ENCODE data around the gene CCR4.

DNA sequence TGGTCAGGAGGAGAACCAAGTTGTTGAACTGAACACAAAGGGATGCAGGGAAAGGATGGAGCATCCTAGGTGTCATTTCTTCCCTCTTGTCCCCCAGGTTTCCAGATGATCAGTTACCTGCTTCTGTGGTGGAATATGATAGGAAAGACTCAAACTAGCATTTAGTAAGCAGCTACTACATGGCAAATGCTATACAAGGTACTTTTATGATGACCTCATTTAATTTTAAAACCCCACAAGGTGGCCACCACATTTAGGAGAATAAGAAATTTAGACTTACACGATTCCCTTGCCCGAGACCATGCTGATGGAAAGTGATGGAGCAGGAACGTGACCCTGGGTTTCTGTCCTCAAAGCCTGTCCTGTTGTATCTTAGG lies 40.9 kb downstream of the CCR4 start:
- TF ChIP-seq JUND (IDR thresholded peaks at IDR 0.05; ENCODE audit: low read length), result no peak
- TF ChIP-seq, protein P1, sequence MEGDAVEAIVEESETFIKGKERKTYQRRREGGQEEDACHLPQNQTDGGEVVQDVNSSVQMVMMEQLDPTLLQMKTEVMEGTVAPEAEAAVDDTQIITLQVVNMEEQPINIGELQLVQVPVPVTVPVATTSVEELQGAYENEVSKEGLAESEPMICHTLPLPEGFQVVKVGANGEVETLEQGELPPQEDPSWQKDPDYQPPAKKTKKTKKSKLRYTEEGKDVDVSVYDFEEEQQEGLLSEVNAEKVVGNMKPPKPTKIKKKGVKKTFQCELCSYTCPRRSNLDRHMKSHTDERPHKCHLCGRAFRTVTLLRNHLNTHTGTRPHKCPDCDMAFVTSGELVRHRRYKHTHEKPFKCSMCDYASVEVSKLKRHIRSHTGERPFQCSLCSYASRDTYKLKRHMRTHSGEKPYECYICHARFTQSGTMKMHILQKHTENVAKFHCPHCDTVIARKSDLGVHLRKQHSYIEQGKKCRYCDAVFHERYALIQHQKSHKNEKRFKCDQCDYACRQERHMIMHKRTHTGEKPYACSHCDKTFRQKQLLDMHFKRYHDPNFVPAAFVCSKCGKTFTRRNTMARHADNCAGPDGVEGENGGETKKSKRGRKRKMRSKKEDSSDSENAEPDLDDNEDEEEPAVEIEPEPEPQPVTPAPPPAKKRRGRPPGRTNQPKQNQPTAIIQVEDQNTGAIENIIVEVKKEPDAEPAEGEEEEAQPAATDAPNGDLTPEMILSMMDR (IDR thresholded peaks at IDR 0.05; ENCODE audit: control extremely low read depth in 1 of 3, insufficient read depth in 1 of 3, low read depth in 1 of 3, low read length in 3 of 3), result no peak
- no peak for TF ChIP-seq KDM5A (IDR thresholded peaks at IDR 0.05; ENCODE audit: low read length)
- TF ChIP-seq EZH2 (IDR thresholded peaks at IDR 0.05; ENCODE audit: low read depth, low read length, severe bottlenecking), result no peak
- TF ChIP-seq NANOG (IDR thresholded peaks at IDR 0.05; ENCODE audit: insufficient read depth, low read depth, low read length, poor library complexity, severe bottlenecking), result no peak
- TF ChIP-seq EP300 (IDR thresholded peaks at IDR 0.05; ENCODE audit: borderline replicate concordance in 1 of 2, low read depth in 2 of 2, low read length in 2 of 2), result no peak
- no peak for TF ChIP-seq FOSL1 (IDR thresholded peaks at IDR 0.05; ENCODE audit: insufficient read depth, low read depth, low read length)
- TF ChIP-seq RFX5 (IDR thresholded peaks at IDR 0.05; ENCODE audit: borderline replicate concordance, low read depth, low read length), result no peak
- no peak for TF ChIP-seq PHF8 (conservative IDR thresholded peaks at IDR 0.05; ENCODE audit: low read depth, low read length)
- no peak for TF ChIP-seq POLR2A (IDR thresholded peaks at IDR 0.05; ENCODE audit: control extremely low read depth in 1 of 2, low read depth in 2 of 2, low read length in 2 of 2)
- TF ChIP-seq RAD21 (IDR thresholded peaks at IDR 0.05 in 1 of 2, conservative IDR thresholded peaks at IDR 0.05 in 1 of 2; ENCODE audit: low read depth in 2 of 2, low read length in 2 of 2), result no peak
- no peak for TF ChIP-seq SRF (IDR thresholded peaks at IDR 0.05; ENCODE audit: low read depth, low read length)
- TF ChIP-seq TAF1 (IDR thresholded peaks at IDR 0.05; ENCODE audit: low read depth, low read length), result no peak
- no peak for TF ChIP-seq MAFK (IDR thresholded peaks at IDR 0.05; ENCODE audit: low read depth, low read length)

Measured in H1 (cell line).